DND-41 (cell line): ENCODE measurements around the gene XPO6.

Experiments used
- CTCF ChIP-seq: IDR thresholded peaks from 2 replicates; pipeline ENCODE4 v1.5.1; 2012; ENCODE audit warnings: borderline replicate concordance, low read length, moderate library complexity, mild to moderate bottlenecking; ENCODE audit not compliant: poor library complexity, severe bottlenecking; ENCODE audit errors: extremely low read depth
- EZH2 ChIP-seq: IDR thresholded peaks from 3 replicates; pipeline ENCODE4 v1.6.1; 2012; ENCODE audit warnings: borderline replicate concordance, low read depth, mild to moderate bottlenecking, moderate library complexity, low read length, inconsistent platforms; ENCODE audit not compliant: severe bottlenecking

- TF ChIP-seq CTCF (no peak), EZH2 (no peak)
Observed at GRCh38 chr16:28059841-28060575, 151.8 kb downstream of the XPO6 start.
